Fibroblast of lung (primary cell): ENCODE data around the gene PGAP1. TPM values are rescaled to one million over a fixed set of nuclear protein-coding genes. Genes with fewer than 3 reads are reported as not detected.

Experiments
- DNase-seq, 2 donors: peaks; one replicate each; pipeline versions ENCODE4 v3.0.0 to v3.0.0-alpha.2; 2010; ENCODE audit warnings: low read depth in 2 of 2
- H2AFZ ChIP-seq: 2 replicates; pipeline ENCODE4 v1.5.1; 2012; ENCODE audit warnings: low read length, control low read depth, inconsistent platforms
- H3K27ac ChIP-seq: 2 replicates; pipeline ENCODE4 v1.5.1; 2011; ENCODE audit warnings: low read length, control low read depth; ENCODE audit not compliant: insufficient read depth
- H3K27me3 ChIP-seq: 2 replicates; pipeline ENCODE4 v1.5.1; 2011; ENCODE audit warnings: mild to moderate bottlenecking, low read length; ENCODE audit not compliant: control insufficient read depth, insufficient read depth
- H3K36me3 ChIP-seq: 2 replicates; pipeline ENCODE4 v1.5.1; 2011; ENCODE audit warnings: low read length; ENCODE audit not compliant: control insufficient read depth, insufficient read depth
- H3K4me1 ChIP-seq: 2 replicates; pipeline ENCODE4 v1.5.1; 2011; ENCODE audit warnings: low read length; ENCODE audit not compliant: control insufficient read depth, insufficient read depth; ENCODE audit errors: extremely low read depth
- H3K4me2 ChIP-seq: 2 replicates; pipeline ENCODE4 v1.5.1; 2011; ENCODE audit warnings: low read length, control low read depth; ENCODE audit not compliant: insufficient read depth; ENCODE audit errors: extremely low read depth
- H3K4me3 ChIP-seq, 4 experiments: fragments of 200-600 bp in 1 of 4; sonication (generic) in 1 of 4; replicated peaks in 1 of 4; 2 replicates each; pipeline ENCODE4 v1.5.1; 2011 to 2016; ENCODE audit warnings: low read length in 4 of 4, low read depth in 3 of 4, mild to moderate bottlenecking in 3 of 4, control low read depth in 2 of 4, inconsistent platforms in 1 of 4, mixed read lengths in 1 of 4; ENCODE audit not compliant: insufficient read depth in 1 of 4; ENCODE audit errors: control extremely low read depth in 1 of 4
- H3K79me2 ChIP-seq: 2 replicates; pipeline ENCODE4 v1.5.1; 2012; ENCODE audit warnings: mild to moderate bottlenecking, low read length, inconsistent platforms; ENCODE audit not compliant: control insufficient read depth, insufficient read depth
- H3K9ac ChIP-seq: 2 replicates; pipeline ENCODE4 v1.5.1; 2011; ENCODE audit warnings: mild to moderate bottlenecking, low read length, control low read depth; ENCODE audit not compliant: insufficient read depth
- H3K9me3 ChIP-seq: 2 replicates; pipeline ENCODE4 v1.5.1; 2012; ENCODE audit warnings: low read depth, low read length; ENCODE audit not compliant: control insufficient read depth, insufficient read depth
- H4K20me1 ChIP-seq: 2 replicates; pipeline ENCODE4 v1.5.1; 2011; ENCODE audit warnings: low read length; ENCODE audit not compliant: control insufficient read depth, insufficient read depth; ENCODE audit errors: extremely low read depth
- CTCF ChIP-seq, 2 donors: IDR thresholded peaks in 1 of 2; conservative IDR thresholded peaks in 1 of 2; 1 replicate in 1 of 2; 2 replicates in 1 of 2; pipeline ENCODE4 v1.5.1; 2011 to 2012; ENCODE audit warnings: low read length in 2 of 2, control low read depth in 1 of 2, inconsistent platforms in 1 of 2, low read depth in 1 of 2, mild to moderate bottlenecking in 1 of 2
- EZH2 ChIP-seq: IDR thresholded peaks from 2 replicates; pipeline ENCODE4 v1.5.1; 2012; ENCODE audit warnings: low read length, control low read depth, mild to moderate bottlenecking; ENCODE audit errors: missing control alignments
- polyA plus RNA-seq, 2 donors: library from polyadenylated mRNA; depleted of rRNA in 1 of 2; stranded (reverse) in 1 of 2; unstranded in 1 of 2; fragments of >200 nt; gene quantifications; 2 replicates each; pipeline ENCODE4 v1.2.1, GENCODE V29; 2011 to 2012; ENCODE audit warnings: missing spikeins in 1 of 2
- total RNA-seq: library from RNA; depleted of rRNA; stranded (reverse); fragments of >200 nt; gene quantifications from 2 replicates; pipeline ENCODE4 v1.2.1, GENCODE V29; 2014

Gene PGAP1
- total and polyA plus RNA-seq, 2 donors (not counting 1 experiment from before 2014, with no cell fraction given): 7.0 to 12.1 TPM

DNA sequence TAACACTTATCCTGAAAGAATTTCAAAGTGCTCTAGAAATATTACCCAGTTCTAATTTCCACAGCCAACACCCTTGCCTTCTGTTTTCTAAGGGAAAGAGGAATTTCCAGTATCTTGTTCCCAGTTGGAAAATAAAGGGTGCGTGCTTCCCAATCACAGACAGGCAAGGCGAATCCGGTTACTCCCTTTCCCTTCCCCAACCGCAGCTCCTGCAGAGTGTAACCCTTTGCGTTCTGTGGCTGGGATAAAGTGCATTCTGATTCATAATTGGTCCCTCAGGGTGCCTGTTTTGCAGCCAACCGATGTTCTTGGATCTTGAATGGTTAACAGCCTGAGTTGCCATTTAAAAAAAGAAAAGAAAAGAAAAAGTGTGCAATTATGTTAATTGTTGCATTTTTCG, 40.6 kb upstream of the PGAP1 start:
- Histone ChIP-seq H3K4me3 (peak overlapping the region; percentile 22 to 68 (median 40)), H3K9ac (no peak overlapping the region), H2AFZ (peak overlapping the region; percentile 88), H3K27me3 (no peaks in the 10 kb centered on the region), H4K20me1 (no peaks in the 10 kb centered on the region), H3K36me3 (no peaks in the 10 kb centered on the region), H3K4me2 (peak overlapping the region; percentile 76), H3K4me1 (peaks cover 2% of the 10 kb centered on the region), H3K79me2 (no peaks in the 10 kb centered on the region), H3K27ac (no peak overlapping the region), H3K9me3 (no peaks in the 10 kb centered on the region)
- no peak for TF ChIP-seq EZH2
- TF ChIP-seq CTCF (conservative IDR thresholded peaks at IDR 0.05 in 1 of 2, IDR thresholded peaks at IDR 0.05 in 1 of 2; ENCODE audit: low read depth in 1 of 2, low read length in 2 of 2): no peak
- DNase-seq: peak; percentile 73

- no peak overlapping the region for H2AFZ ChIP-seq
- no peaks in the 10 kb centered on the region for H3K9me3 ChIP-seq
- H3K36me3 ChIP-seq: no peaks in the 10 kb centered on the region
- DNase-seq: no peak
- peaks cover 2% of the 10 kb centered on the region for H3K4me1 ChIP-seq
- H3K4me2 ChIP-seq: no peak overlapping the region
- no peak overlapping the region for H3K9ac ChIP-seq
- TF ChIP-seq CTCF (conservative IDR thresholded peaks at IDR 0.05 in 1 of 2, IDR thresholded peaks at IDR 0.05 in 1 of 2; ENCODE audit: low read depth in 1 of 2, low read length in 2 of 2): no peak
- TF ChIP-seq EZH2: no peak
- no peak overlapping the region for H3K27ac ChIP-seq
- H3K4me3 ChIP-seq: peak overlapping the region in 1 of 4 experiments; percentile 68
- H3K79me2 ChIP-seq: no peaks in the 10 kb centered on the region
- no peaks in the 10 kb centered on the region for H3K27me3 ChIP-seq
- H4K20me1 ChIP-seq: no peaks in the 10 kb centered on the region
These were observed 39.6 kb upstream of the PGAP1 start for GRCh38 chr2:196966061-196966460.

- H3K9ac ChIP-seq: no peak overlapping the region
- H2AFZ ChIP-seq: no peak overlapping the region
- TF ChIP-seq EZH2 (no peak), CTCF (conservative IDR thresholded peaks at IDR 0.05 in 1 of 2, IDR thresholded peaks at IDR 0.05 in 1 of 2; ENCODE audit: low read depth in 1 of 2, low read length in 2 of 2) (no peak)
- H3K27me3 ChIP-seq: no peaks in the 10 kb centered on the region
- no peak for DNase-seq
- no peaks in the 10 kb centered on the region for H3K79me2 ChIP-seq
- peaks cover 2% of the 10 kb centered on the region for H3K4me1 ChIP-seq
- H3K4me3 ChIP-seq: no peak overlapping the region
- no peak overlapping the region for H3K4me2 ChIP-seq
- no peaks in the 10 kb centered on the region for H3K9me3 ChIP-seq
- H3K36me3 ChIP-seq: no peaks in the 10 kb centered on the region
- no peak overlapping the region for H3K27ac ChIP-seq
- H4K20me1 ChIP-seq: no peaks in the 10 kb centered on the region
These were observed 39.1 kb upstream of the PGAP1 start for GRCh38 chr2:196965651-196966050.
